Loucy (cell line): ENCODE results near the gene LOXL4.

ENCODE experiments used
- H2AFZ ChIP-seq: fragments of 200-600 bp; sonication (generic); 2 replicates; pipeline ENCODE4 v1.6.0; 2016; ENCODE audit warnings: antibody characterized with exemption, mild to moderate bottlenecking, low read length, moderate library complexity
- H3F3A ChIP-seq: fragments of 200-600 bp; 2 replicates; pipeline ENCODE4 v1.6.0; 2016; ENCODE audit warnings: antibody characterized with exemption, low read depth, mild to moderate bottlenecking
- H3K27me3 ChIP-seq: fragments of 200-600 bp; sonication (generic); 2 replicates; pipeline ENCODE4 v1.6.1; 2014; ENCODE audit warnings: low read length, mild to moderate bottlenecking; ENCODE audit not compliant: insufficient read depth, poor library complexity, severe bottlenecking
- H3K36me3 ChIP-seq: fragments of 200-600 bp; sonication (generic); 2 replicates; pipeline ENCODE4 v1.6.1; 2016; ENCODE audit warnings: low read length; ENCODE audit not compliant: insufficient read depth
- H3K4me1 ChIP-seq: fragments of 200-600 bp; sonication (generic); 2 replicates; pipeline ENCODE4 v1.5.1; 2014; ENCODE audit warnings: low read length, mild to moderate bottlenecking; ENCODE audit not compliant: insufficient read depth, poor library complexity, severe bottlenecking
- H3K4me2 ChIP-seq: fragments of 200-600 bp; sonication (generic); 2 replicates; pipeline ENCODE4 v1.6.0; 2014; ENCODE audit warnings: antibody characterized with exemption, low read length, low read depth, mild to moderate bottlenecking; ENCODE audit not compliant: poor library complexity, severe bottlenecking
- H3K4me3 ChIP-seq: fragments of 200-600 bp; sonication (generic); 2 replicates; pipeline ENCODE4 v1.5.1; 2014; ENCODE audit warnings: low read length, mild to moderate bottlenecking, mixed read lengths; ENCODE audit not compliant: poor library complexity, severe bottlenecking
- H3K79me2 ChIP-seq: fragments of 200-600 bp; sonication (generic); 2 replicates; pipeline ENCODE4 v1.6.1; 2014; ENCODE audit warnings: low read length; ENCODE audit not compliant: insufficient read depth
- H3K9ac ChIP-seq: fragments of 200-600 bp; sonication (generic); 2 replicates; pipeline ENCODE4 v1.6.0; 2014; ENCODE audit warnings: mild to moderate bottlenecking, low read depth, low read length, moderate library complexity; ENCODE audit not compliant: poor library complexity, severe bottlenecking
- H3K9me2 ChIP-seq: fragments of 200-600 bp; sonication (generic); replicated peaks from 2 replicates; pipeline ENCODE4 v1.6.1; 2016; ENCODE audit warnings: low read depth, low read length, mixed read lengths
- H3K9me3 ChIP-seq: fragments of 200-600 bp; sonication (generic); 2 replicates; pipeline ENCODE4 v1.6.1; 2014; ENCODE audit warnings: mild to moderate bottlenecking, antibody characterized with exemption, low read length, low read depth; ENCODE audit not compliant: insufficient read depth
- H4K20me1 ChIP-seq: fragments of 200-600 bp; sonication (generic); 2 replicates; pipeline ENCODE4 v1.6.0; 2014; ENCODE audit warnings: antibody characterized with exemption, low read length, mild to moderate bottlenecking; ENCODE audit not compliant: insufficient read depth, poor library complexity, severe bottlenecking
- CTCF ChIP-seq: fragments of 200-600 bp; sonication (generic); conservative IDR thresholded peaks from 2 replicates; pipeline ENCODE4 v1.5.1; 2014; ENCODE audit warnings: mild to moderate bottlenecking, antibody characterized with exemption, low read length
- EZH2phosphoT487 ChIP-seq: fragments of 200-600 bp; IDR thresholded peaks from 2 replicates; pipeline ENCODE4 v1.6.1; 2018; ENCODE audit warnings: antibody characterized with exemption, mild to moderate bottlenecking, moderate library complexity, borderline replicate concordance

The LOXL4 gene

GRCh38 chr10:98299341-98299740, 31.3 kb upstream of the LOXL4 start:
- TF ChIP-seq EZH2phosphoT487 (no peak), CTCF (no peak)
- no peak overlapping the region for H3K4me3 ChIP-seq
- H3K27me3 ChIP-seq, result no peaks in the 10 kb centered on the region

GRCh38 chr10:98296524-98296923, 28.5 kb upstream of the LOXL4 start:
- Histone ChIP-seq H3F3A (no peaks in the 10 kb centered on the region), H3K4me1 (peaks cover 24% of the 10 kb centered on the region), H3K9ac (no peak overlapping the region), H4K20me1 (no peaks in the 10 kb centered on the region), H3K27me3 (no peaks in the 10 kb centered on the region), H3K79me2 (no peaks in the 10 kb centered on the region), H3K9me2 (no peaks in the 10 kb centered on the region), H3K36me3 (no peaks in the 10 kb centered on the region), H3K4me3 (no peak overlapping the region), H2AFZ (no peak overlapping the region), H3K4me2 (peak overlapping the region; percentile 57), H3K9me3 (no peaks in the 10 kb centered on the region)
- TF ChIP-seq EZH2phosphoT487, result no peak
- TF ChIP-seq CTCF, result no peak

More at GRCh38 chr10:98299341-98299740, 31.3 kb upstream of the LOXL4 start:
- H2AFZ ChIP-seq, result no peak overlapping the region
- H3K9me3 ChIP-seq, result no peaks in the 10 kb centered on the region
- no peaks in the 10 kb centered on the region for H3K9me2 ChIP-seq
- H3K4me1 ChIP-seq, result peaks cover 21% of the 10 kb centered on the region
- H3K36me3 ChIP-seq, result no peaks in the 10 kb centered on the region
- no peaks in the 10 kb centered on the region for H4K20me1 ChIP-seq
- no peaks in the 10 kb centered on the region for H3F3A ChIP-seq
- no peak overlapping the region for H3K4me2 ChIP-seq
- no peak overlapping the region for H3K9ac ChIP-seq
- no peaks in the 10 kb centered on the region for H3K79me2 ChIP-seq

- TF ChIP-seq EZH2phosphoT487, result no peak
- no peak for TF ChIP-seq CTCF
- H4K20me1 ChIP-seq, result no peaks in the 10 kb centered on the region
- H3K4me2 ChIP-seq, result peak overlapping the region; percentile 57
- no peaks in the 10 kb centered on the region for H3K79me2 ChIP-seq
- peak overlapping the region; percentile 16; the same call in 1 of the 2 replicates for H2AFZ ChIP-seq
- no peaks in the 10 kb centered on the region for H3K9me3 ChIP-seq
- no peaks in the 10 kb centered on the region for H3K36me3 ChIP-seq
- no peaks in the 10 kb centered on the region for H3K9me2 ChIP-seq
- peak overlapping the region; percentile 47 for H3K4me3 ChIP-seq
- peak overlapping the region; percentile 17 for H3K9ac ChIP-seq
- peaks cover 24% of the 10 kb centered on the region for H3K4me1 ChIP-seq
- H3F3A ChIP-seq, result no peaks in the 10 kb centered on the region
- H3K27me3 ChIP-seq, result no peaks in the 10 kb centered on the region
Measured at GRCh38 chr10:98295907-98296306, 27.9 kb upstream of the LOXL4 start.
